Lower lobe of right lung (tissue), 2 donors: ENCODE results near the gene LYPD6B. TPM values are rescaled to one million over a fixed set of nuclear protein-coding genes. Genes with fewer than 3 reads are reported as not detected.

ENCODE experiments used
- ATAC-seq, 2 donors: fragments of 200-7000 bp; cut with Tn5 transposase; one replicate each; pipeline ENCODE4 v1.9.1; 2020 to 2022; ENCODE audit warnings: mild to moderate bottlenecking in 2 of 2, moderate library complexity in 2 of 2
- DNase-seq: peaks from one replicate; pipeline ENCODE4 v3.0.0-alpha.2; 2020
- H3K27ac ChIP-seq: fragments of 200-600 bp; one replicate; pipeline ENCODE4 v1.8.0; 2022
- H3K27me3 ChIP-seq: fragments of 200-600 bp; one replicate; pipeline ENCODE4 v1.8.0; 2022; ENCODE audit warnings: low read depth
- H3K36me3 ChIP-seq: fragments of 200-600 bp; one replicate; pipeline ENCODE4 v1.8.0; 2022; ENCODE audit warnings: mild to moderate bottlenecking
- H3K4me1 ChIP-seq: fragments of 200-600 bp; one replicate; pipeline ENCODE4 v1.8.0; 2022
- H3K4me3 ChIP-seq: fragments of 200-600 bp; one replicate; pipeline ENCODE4 v1.8.0; 2022; ENCODE audit warnings: mild to moderate bottlenecking
- H3K9me3 ChIP-seq: fragments of 200-600 bp; one replicate; pipeline ENCODE4 v1.8.0; 2022
- CTCF ChIP-seq: fragments of 200-600 bp; IDR thresholded peaks from one replicate; pipeline ENCODE4 v1.8.0; 2022; ENCODE audit warnings: antibody characterized with exemption, mild to moderate bottlenecking
- intact Hi-C: fragments of 100-400 bp; cut with DNase I; formaldehyde crosslinking; loops from one replicate; pipeline ENCODE4 v1.11.0; 2022
- total RNA-seq: library from RNA; stranded (reverse); fragmentation: NEBNext Ultra II Directional; extraction: Animal tissue kit (Norgen Biotek cat#: 25700); gene quantifications from one replicate; pipeline ENCODE4 v1.2.1, GENCODE V29; 2021
- donor health status: DM: no; HTN: yes; CAD: no; lungs with severe emphysema.

LYPD6B gene
- total RNA-seq, 1 donor from 2014 or later = 2.0 TPM

- no peak for TF ChIP-seq CTCF
- Histone ChIP-seq H3K9me3 (no peaks in the 10 kb centered on the region), H3K4me1 (no peaks in the 10 kb centered on the region), H3K27ac (no peak overlapping the region), H3K36me3 (no peaks in the 10 kb centered on the region), H3K27me3 (no peaks in the 10 kb centered on the region), H3K4me3 (no peak overlapping the region)
- ATAC-seq (no peak), DNase-seq (no peak)
- intact Hi-C loops = no loop called here
Measured at GRCh38 chr2:149055751-149056150, 17.3 kb downstream of the LYPD6B start.

DNA sequence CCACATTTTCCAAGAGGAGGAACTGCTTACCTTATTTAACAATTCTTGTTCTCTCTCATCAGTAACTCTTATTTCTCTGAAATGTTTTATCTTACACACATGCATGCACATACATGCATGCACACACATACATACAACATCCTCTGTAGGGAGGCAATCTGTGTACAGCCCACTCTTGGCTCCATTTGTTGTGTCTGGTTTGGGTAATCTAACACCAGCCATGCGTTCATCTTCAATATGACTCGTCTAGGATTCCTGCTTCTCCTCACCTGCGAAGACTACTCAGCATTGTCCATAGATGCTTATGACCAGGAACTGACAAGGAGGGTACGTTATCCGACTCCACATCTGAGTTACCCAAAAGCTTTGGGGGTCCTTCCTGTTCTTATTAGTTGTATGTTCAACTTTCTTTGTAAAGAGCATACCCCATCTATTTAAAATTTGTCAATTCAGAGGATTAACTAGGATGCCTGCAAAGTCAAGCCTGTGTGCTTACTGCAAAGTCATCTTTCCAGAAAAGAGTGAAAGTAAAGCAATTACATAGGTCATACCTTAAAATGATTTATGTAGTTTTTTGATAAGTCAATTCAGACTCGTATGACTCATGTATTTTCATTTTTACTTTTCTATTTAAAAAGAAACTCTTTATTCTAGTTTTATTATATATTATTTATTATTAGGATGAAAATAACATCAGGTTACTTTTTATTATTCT, 18.2 kb downstream of the LYPD6B start:
- intact Hi-C loops = no loop called here
- TF ChIP-seq CTCF = no peak
- DNase-seq (no peak), ATAC-seq (no peak)
- Histone ChIP-seq H3K4me3 (no peak overlapping the region), H3K36me3 (no peaks in the 10 kb centered on the region), H3K4me1 (no peaks in the 10 kb centered on the region), H3K27me3 (no peaks in the 10 kb centered on the region), H3K27ac (no peak overlapping the region), H3K9me3 (no peaks in the 10 kb centered on the region)

GRCh38 chr2:149057401-149057800, 18.9 kb downstream of the LYPD6B start:
- ATAC-seq (no peak), DNase-seq (no peak)
- H3K4me3 ChIP-seq = no peak overlapping the region
- no peaks in the 10 kb centered on the region for H3K9me3 ChIP-seq
- H3K4me1 ChIP-seq = no peaks in the 10 kb centered on the region
- no peaks in the 10 kb centered on the region for H3K36me3 ChIP-seq
- H3K27ac ChIP-seq = no peak overlapping the region
- no peak for TF ChIP-seq CTCF
- intact Hi-C loops = no loop called here
- no peaks in the 10 kb centered on the region for H3K27me3 ChIP-seq

GRCh38 chr2:149058936-149059335, 20.4 kb downstream of the LYPD6B start:
- no peak for TF ChIP-seq CTCF
- no peak overlapping the region for H3K4me3 ChIP-seq
- no peak for ATAC-seq
- H3K27ac ChIP-seq = no peak overlapping the region
- no peak for DNase-seq
- H3K36me3 ChIP-seq = no peaks in the 10 kb centered on the region
- H3K27me3 ChIP-seq = no peaks in the 10 kb centered on the region
- intact Hi-C loops = no loop called here
- no peaks in the 10 kb centered on the region for H3K9me3 ChIP-seq
- H3K4me1 ChIP-seq = no peaks in the 10 kb centered on the region

GRCh38 chr2:149059822-149060221, 21.3 kb downstream of the LYPD6B start:
- H3K9me3 ChIP-seq = no peaks in the 10 kb centered on the region
- intact Hi-C loops = no loop called here
- no peak overlapping the region for H3K4me3 ChIP-seq
- H3K4me1 ChIP-seq = no peaks in the 10 kb centered on the region
- no peak overlapping the region for H3K27ac ChIP-seq
- no peaks in the 10 kb centered on the region for H3K27me3 ChIP-seq
- DNase-seq = no peak
- no peak for TF ChIP-seq CTCF
- H3K36me3 ChIP-seq = no peaks in the 10 kb centered on the region
- no peak for ATAC-seq
